Activated naive CD8-positive, alpha-beta T cell treated with anti-CD3 and anti-CD28 coated beads, Interleukin-2, amount 50 U/mL, for 24 hours (primary cell): ENCODE results near the gene GPSM1.

Source experiments
- ATAC-seq: fragments of 150-1000 bp; cut with Tn5 transposase; one replicate; pipeline ENCODE4 v1.10.0; 2021
- DNase-seq: peaks from one replicate; pipeline ENCODE4 v3.0.0; 2021
- H3K27ac Mint-ChIP-seq: one replicate; pipeline ENCODE4 v1.8.0; 2021; ENCODE audit warnings: mild to moderate bottlenecking, mixed read lengths
- H3K27me3 Mint-ChIP-seq: one replicate; pipeline ENCODE4 v1.8.0; 2021; ENCODE audit warnings: mixed read lengths
- H3K36me3 Mint-ChIP-seq: one replicate; pipeline ENCODE4 v1.8.0; 2021; ENCODE audit warnings: low read depth, mixed read lengths
- H3K4me1 Mint-ChIP-seq: one replicate; pipeline ENCODE4 v1.8.0; 2021; ENCODE audit warnings: mixed read lengths
- H3K4me3 Mint-ChIP-seq: one replicate; pipeline ENCODE4 v1.8.0; 2021; ENCODE audit warnings: mild to moderate bottlenecking, moderate library complexity, mixed read lengths
- H3K9me3 Mint-ChIP-seq: one replicate; pipeline ENCODE4 v1.8.0; 2021; ENCODE audit warnings: mixed read lengths

GPSM1 gene

DNA sequence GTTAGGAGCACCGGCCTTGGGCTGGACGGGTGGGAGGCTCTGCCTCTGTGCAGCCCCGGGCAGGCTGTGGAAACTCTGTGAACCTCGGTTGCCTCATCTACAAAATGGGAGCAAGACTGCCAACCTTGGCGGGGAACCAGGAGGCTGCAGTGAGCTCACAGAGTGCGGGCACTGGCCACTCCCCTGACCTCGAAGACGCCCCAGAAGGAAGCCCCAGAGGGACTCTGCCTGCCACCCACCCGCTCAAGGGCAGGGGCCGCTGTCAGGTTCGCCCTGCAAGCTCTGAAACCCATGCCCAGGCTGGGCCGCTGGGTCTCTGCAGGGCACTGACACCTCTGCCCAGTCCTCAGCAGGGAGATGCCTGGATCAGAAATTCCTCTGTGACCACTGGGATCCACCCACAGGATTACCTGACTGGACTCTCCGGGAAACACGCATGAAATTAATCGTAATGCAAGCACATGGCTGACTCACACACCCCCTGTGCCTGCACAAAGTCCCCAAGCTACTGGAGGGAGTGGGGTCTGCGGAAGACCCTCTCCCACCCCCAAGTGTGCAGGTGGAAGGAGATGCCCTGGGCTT lies 30.8 kb upstream of the GPSM1 start:
- DNase-seq, result no peak
- Mint-ChIP-seq H3K4me1 (no peaks in the 10 kb centered on the region), H3K27me3 (no peaks in the 10 kb centered on the region), H3K9me3 (no peaks in the 10 kb centered on the region), H3K27ac (no peak overlapping the region), H3K36me3 (no peaks in the 10 kb centered on the region), H3K4me3 (no peak overlapping the region)
- no peak for ATAC-seq

DNA sequence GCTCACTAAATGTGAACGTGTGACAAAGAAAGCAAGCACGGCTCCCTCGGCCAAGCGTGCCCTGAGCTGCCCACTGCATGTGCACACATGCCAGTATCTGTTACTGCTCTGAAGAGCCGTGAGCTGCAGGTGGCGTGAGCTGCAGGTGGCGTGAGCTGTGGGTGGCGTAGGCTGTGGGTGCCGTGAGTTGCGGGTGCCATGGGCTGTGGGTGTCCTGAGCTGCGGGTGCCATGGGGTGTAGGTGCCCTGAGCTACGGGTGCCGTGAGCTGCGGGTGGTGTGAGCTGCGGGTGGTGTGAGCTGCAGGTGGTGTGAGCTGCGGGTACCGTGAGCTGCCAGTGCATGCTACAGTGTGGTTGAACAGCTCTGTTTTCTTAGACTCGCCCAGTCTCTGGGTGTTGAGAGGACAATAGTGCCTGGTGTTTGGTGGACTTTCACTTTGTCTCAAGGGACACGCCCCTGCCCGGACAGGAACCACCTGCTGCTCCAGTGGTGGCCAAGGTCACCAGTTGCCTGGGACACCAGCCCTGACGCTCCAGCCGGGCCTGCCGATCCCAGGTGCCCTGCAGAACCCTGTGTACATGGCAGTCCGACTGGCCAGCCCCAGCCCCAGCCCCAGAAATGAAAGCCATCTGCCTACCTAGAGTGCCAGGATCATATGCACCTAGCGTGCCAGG lies 30.2 kb upstream of the GPSM1 start:
- no peaks in the 10 kb centered on the region for H3K4me1 Mint-ChIP-seq
- ATAC-seq, result no peak
- H3K9me3 Mint-ChIP-seq, result no peaks in the 10 kb centered on the region
- DNase-seq, result no peak
- no peaks in the 10 kb centered on the region for H3K36me3 Mint-ChIP-seq
- H3K27me3 Mint-ChIP-seq, result no peaks in the 10 kb centered on the region
- no peak overlapping the region for H3K27ac Mint-ChIP-seq
- H3K4me3 Mint-ChIP-seq, result no peak overlapping the region

DNA sequence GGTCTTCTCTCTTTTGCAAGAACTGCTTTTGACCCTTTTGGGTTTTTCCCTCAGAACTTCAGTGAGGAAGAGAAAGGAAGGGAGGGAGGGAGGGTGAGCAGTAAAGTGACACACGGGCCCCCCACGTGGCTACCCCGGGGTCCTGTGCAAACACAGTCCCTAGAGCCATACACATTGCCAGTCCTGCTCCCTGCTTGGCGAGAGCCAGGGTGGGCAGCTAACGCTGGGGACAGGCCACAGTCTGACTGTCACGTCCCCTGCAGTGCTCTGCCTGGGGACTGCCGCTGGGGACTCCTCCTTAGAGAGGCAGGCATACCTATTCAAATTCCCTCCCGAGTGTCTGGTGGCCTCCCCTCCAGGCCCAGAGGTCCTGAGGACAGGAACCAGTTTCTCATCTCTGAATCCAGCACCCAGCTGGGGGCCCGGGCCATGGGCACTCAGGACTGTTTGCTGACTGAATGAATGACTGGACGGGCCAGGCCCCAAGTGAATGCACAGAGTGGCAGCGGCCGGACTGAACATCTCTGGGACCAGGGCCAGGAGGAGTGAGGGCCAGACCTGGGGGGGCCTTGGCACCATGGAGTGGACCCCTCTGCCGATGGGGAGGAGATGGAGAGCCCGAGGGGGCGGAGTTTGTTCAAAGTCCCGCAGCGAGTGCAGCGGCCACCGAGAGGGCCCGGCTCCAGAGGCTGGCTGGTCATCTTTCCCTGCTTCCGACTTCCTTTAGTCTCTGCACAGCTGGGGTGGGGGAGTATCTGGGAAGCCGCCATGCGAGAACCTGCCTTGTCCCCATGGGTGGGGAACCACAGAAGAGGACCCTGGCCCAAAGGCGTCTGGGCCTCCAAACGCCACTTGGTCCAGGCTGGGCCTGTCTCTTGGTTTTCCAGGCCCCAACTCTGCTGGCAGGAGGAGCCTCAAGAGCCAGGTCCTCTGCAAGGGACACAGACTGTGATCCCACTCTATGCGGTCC lies 29.3 kb upstream of the GPSM1 start:
- H3K27ac Mint-ChIP-seq, result no peak overlapping the region
- DNase-seq, result no peak
- no peak for ATAC-seq
- H3K36me3 Mint-ChIP-seq, result no peaks in the 10 kb centered on the region
- no peak overlapping the region for H3K4me3 Mint-ChIP-seq
- H3K4me1 Mint-ChIP-seq, result no peaks in the 10 kb centered on the region
- no peaks in the 10 kb centered on the region for H3K9me3 Mint-ChIP-seq
- no peaks in the 10 kb centered on the region for H3K27me3 Mint-ChIP-seq

DNA sequence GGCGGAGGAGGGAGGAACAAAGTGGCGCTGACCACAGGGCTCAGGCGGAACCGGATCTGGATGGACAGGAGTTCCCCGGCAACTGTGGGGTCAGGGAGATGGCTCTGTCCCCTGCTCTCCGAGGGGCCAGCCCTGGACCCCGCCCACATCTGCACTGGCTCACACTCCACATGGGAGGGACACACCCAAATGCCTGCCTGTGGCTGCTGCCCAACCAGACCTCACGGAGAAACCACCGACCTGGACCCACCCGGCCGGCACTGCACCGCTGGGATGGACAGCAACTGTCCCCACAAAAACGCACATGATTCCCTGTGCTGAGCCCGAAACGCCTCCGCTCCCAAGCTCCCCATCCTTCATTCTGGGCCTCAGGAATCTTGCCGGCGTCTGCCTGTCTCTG lies 28.2 kb upstream of the GPSM1 start:
- no peaks in the 10 kb centered on the region for H3K36me3 Mint-ChIP-seq
- H3K27ac Mint-ChIP-seq, result no peak overlapping the region
- no peaks in the 10 kb centered on the region for H3K4me1 Mint-ChIP-seq
- DNase-seq (no peak), ATAC-seq (no peak)
- no peaks in the 10 kb centered on the region for H3K9me3 Mint-ChIP-seq
- no peak overlapping the region for H3K4me3 Mint-ChIP-seq
- H3K27me3 Mint-ChIP-seq, result no peaks in the 10 kb centered on the region

DNA sequence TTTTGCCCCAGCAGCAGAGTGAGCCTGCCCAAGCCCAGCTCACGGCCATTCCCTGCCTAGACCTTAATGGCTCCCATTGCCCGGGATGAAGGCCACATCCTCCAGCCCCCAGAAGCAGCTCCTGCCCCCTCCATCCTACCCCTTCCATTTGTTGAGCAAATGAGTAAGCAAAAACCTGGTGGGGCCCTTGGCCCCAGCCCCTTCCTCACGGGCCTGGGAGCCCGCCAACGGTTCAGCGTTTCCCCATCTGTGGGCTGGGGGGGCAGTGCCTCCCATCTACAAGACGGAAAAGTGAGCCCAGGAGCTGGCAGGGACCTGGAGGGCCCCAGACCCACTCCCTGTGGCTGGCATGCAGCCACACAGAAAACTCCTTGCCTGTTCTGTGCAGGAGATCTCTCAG lies 27.8 kb upstream of the GPSM1 start:
- no peak overlapping the region for H3K27ac Mint-ChIP-seq
- no peaks in the 10 kb centered on the region for H3K27me3 Mint-ChIP-seq
- H3K4me3 Mint-ChIP-seq, result no peak overlapping the region
- H3K36me3 Mint-ChIP-seq, result no peaks in the 10 kb centered on the region
- H3K4me1 Mint-ChIP-seq, result no peaks in the 10 kb centered on the region
- no peak for DNase-seq
- no peaks in the 10 kb centered on the region for H3K9me3 Mint-ChIP-seq
- ATAC-seq, result no peak

DNA sequence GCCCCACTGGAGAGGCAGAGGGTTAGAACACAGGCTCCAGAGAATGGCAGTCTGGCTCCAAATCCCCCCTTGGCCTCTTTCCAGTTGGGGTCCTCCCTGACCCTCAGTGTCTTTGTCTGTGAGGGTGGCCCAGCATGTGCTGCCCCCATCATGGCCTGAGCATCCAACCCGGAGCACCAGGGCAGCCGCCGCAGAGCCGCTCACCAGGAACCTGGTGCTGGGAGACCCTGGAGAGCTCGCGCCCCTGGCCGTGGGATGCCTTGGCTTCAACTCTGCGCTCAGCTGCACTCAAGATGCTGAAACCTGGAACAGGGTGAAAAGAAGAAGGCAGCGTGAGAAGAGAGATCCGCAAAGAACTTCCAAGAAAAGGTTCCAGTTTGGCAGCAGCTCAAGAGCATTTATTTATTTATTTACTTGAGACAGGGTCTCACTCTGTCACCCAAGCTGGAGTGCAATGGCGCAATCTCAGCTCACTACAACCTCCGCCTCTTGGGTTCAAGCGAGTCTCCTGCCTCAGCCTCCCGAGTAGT lies 27.3 kb upstream of the GPSM1 start:
- Mint-ChIP-seq H3K4me1 (no peaks in the 10 kb centered on the region), H3K27ac (no peak overlapping the region), H3K36me3 (no peaks in the 10 kb centered on the region), H3K27me3 (no peaks in the 10 kb centered on the region), H3K9me3 (no peaks in the 10 kb centered on the region), H3K4me3 (no peak overlapping the region)
- ATAC-seq, result no peak
- no peak for DNase-seq

DNA sequence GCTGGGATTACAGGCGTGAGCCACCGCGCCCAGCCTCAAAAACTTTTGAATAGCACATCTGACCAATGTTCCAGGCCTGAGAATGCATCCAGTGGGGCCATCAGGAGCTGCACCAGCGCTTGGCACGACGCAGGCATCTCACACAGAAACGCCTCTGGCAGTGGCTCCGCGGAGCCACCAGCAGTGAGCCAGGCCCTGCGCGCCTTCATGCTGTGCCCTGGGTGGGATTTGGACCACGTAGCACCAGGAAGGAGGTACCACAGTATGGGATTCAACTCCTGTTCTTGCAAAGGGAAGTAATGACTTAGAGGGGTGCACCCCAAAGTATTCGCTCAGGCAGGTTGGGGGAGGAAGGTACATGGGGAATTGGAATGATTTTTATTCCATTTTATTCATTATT lies 26.5 kb upstream of the GPSM1 start:
- Mint-ChIP-seq H3K4me3 (no peak overlapping the region), H3K4me1 (no peaks in the 10 kb centered on the region), H3K9me3 (no peaks in the 10 kb centered on the region), H3K27ac (no peak overlapping the region), H3K36me3 (no peaks in the 10 kb centered on the region), H3K27me3 (no peaks in the 10 kb centered on the region)
- ATAC-seq (no peak), DNase-seq (no peak)

DNA sequence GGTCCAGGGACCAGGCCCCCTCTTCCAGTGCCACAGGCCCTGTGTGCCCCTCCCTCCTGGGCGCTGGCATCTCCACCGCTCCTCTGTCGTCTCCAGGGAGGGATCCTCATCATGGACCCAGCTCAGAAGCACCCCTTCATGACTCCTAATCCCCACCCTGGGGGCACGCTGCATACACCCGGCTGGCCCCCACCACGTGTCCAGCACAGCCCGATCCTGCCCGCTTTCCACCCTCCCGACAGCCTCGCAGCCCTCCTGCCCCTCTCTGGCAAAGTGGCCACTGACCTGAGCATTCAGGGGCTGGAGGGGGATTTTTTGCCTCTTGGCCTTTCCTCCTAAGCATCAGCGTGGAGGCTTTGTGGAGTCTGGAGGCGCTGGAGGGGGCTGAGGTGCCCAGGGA lies 24.8 kb upstream of the GPSM1 start:
- no peak overlapping the region for H3K27ac Mint-ChIP-seq

DNA sequence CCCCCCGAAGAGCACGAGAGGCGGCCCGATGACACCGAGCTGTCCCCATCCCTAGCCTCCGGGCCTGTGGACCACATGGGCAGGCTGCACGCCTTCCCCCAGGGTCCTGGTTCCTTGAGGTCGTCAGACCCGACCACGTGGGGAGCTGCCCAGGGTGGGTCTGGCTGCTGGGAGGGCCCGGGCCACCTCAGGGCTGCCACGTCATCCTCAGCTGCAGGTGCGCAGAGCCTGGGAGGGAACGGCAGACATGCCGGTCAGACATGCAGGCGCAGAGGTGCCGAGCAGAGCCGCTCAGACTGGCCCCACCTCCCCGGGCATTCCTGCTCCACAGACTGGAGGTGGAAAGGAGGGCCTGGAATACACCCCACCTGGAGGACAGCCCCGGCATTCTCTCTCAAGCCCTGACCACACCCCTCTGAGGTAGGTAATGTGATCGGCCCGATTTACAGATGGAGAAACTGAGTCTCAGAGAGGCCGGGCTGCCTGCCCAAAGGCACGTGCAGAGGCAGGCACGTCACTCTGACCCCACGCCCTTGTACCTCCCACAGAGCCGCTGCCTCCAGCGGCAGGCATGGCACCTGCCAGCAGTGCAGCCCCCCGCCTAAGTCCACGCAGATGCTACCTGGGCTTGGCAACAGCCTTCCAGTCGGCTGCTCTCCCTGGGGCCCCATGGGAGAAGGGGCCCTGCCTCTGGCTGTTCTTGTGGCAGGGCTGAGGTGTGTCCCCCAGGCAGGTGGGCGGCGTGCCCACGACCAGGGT lies 24.1 kb upstream of the GPSM1 start:
- Mint-ChIP-seq H3K36me3 (no peaks in the 10 kb centered on the region), H3K27me3 (no peaks in the 10 kb centered on the region), H3K4me3 (no peak overlapping the region), H3K4me1 (peaks cover 4% of the 10 kb centered on the region), H3K27ac (no peak overlapping the region), H3K9me3 (no peaks in the 10 kb centered on the region)
- DNase-seq (no peak), ATAC-seq (no peak)

More for the DNA sequence above, 24.8 kb upstream of the GPSM1 start:
- Mint-ChIP-seq H3K27me3 (no peaks in the 10 kb centered on the region), H3K36me3 (no peaks in the 10 kb centered on the region), H3K4me3 (no peak overlapping the region), H3K9me3 (no peaks in the 10 kb centered on the region), H3K4me1 (peaks cover 4% of the 10 kb centered on the region)
- ATAC-seq (no peak), DNase-seq (no peak)

DNA sequence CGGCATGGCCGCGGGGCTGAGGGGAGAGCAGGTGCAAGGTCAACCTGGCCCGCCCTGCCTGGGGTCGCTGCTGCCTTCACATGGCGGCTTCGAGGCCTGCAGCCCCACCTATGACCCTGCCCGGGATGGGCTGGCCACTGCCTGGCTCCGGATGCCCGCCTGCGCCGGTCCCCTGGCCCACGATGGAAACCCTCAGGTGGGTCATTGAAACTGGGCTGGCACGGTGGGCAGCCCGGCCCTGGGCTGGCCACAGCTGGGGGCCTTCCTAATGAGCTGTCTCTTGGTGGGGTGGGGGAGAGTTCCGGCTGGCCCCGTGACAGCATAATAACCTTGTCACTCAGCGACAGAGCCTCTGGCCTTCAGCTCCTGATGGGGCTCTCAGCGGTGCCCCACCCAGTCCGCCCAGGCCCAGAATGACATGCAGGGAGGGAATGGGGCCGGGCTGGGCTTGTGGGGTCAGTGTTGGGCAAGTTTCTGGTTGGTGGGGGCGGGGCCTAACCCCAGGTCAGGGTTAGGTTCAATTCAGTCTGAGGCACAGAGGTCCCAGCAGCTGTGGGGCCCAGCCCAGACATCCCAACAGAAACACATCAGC lies 23.4 kb upstream of the GPSM1 start, which contains the start of gene CCDC187:
Gene CCDC187 (minus strand): TSS at position 270 of the 592 bp plus-strand sequence. CDS start 264 bp downstream, at position 6.
- Mint-ChIP-seq H3K9me3 (no peaks in the 10 kb centered on the region), H3K27me3 (no peaks in the 10 kb centered on the region), H3K36me3 (no peaks in the 10 kb centered on the region), H3K27ac (no peak within 1 kb of the TSS), H3K4me1 (peaks cover 4% of the 10 kb centered on the region), H3K4me3 (no peak within 1 kb of the TSS)
- DNase-seq (no peak), ATAC-seq (no peak)

DNA sequence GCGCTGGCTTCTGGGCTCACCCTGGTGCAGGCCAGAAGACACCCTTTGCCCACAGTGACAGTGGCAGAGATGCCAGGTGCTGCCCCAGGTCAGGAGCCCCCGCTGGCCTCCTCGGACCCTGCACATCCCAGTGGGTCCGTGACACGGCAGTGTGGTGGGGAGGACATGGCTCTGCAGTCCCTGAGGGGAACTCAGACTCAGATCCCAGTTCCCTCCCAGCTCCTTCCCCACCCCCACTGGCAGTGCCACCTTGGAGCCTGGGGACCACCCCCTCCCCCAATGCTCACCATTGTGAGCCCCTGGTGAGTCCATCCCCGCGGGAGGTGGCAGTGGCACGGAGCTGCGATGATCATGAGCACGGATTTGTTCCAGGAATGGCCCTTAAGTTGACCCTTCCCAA lies 22.9 kb upstream of the GPSM1 start:
- ATAC-seq, result no peak
- H3K4me1 Mint-ChIP-seq, result peaks cover 4% of the 10 kb centered on the region
- no peaks in the 10 kb centered on the region for H3K27me3 Mint-ChIP-seq

DNA sequence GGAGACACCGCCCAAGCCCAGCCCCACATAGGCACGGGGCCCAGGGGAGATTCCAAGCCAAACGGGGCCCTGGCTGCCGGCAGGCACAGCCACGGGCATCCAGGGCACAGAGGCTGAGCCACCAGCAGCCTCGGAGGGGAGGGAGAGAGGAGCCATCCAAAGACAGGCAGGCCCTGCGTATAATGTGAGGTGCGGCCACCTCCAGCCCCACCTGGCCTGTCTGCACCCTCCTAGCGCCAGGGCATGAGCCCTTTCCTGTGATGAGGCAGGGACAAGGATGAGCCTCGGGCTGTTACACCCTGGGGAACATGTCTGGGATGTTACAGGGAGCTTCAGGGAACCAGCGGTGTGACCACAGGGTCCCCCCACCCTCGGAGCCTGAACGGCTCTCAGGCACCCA lies 22.4 kb upstream of the GPSM1 start:
- H3K4me3 Mint-ChIP-seq, result no peak overlapping the region
- H3K4me1 Mint-ChIP-seq, result peaks cover 4% of the 10 kb centered on the region
- no peak overlapping the region for H3K27ac Mint-ChIP-seq
- H3K9me3 Mint-ChIP-seq, result no peaks in the 10 kb centered on the region
- ATAC-seq, result no peak
- no peak for DNase-seq
- H3K36me3 Mint-ChIP-seq, result no peaks in the 10 kb centered on the region
- H3K27me3 Mint-ChIP-seq, result no peaks in the 10 kb centered on the region

More for the DNA sequence above, 22.9 kb upstream of the GPSM1 start:
- H3K4me3 Mint-ChIP-seq, result no peak overlapping the region
- no peaks in the 10 kb centered on the region for H3K9me3 Mint-ChIP-seq
- DNase-seq, result no peak
- H3K27ac Mint-ChIP-seq, result no peak overlapping the region
- no peaks in the 10 kb centered on the region for H3K36me3 Mint-ChIP-seq

DNA sequence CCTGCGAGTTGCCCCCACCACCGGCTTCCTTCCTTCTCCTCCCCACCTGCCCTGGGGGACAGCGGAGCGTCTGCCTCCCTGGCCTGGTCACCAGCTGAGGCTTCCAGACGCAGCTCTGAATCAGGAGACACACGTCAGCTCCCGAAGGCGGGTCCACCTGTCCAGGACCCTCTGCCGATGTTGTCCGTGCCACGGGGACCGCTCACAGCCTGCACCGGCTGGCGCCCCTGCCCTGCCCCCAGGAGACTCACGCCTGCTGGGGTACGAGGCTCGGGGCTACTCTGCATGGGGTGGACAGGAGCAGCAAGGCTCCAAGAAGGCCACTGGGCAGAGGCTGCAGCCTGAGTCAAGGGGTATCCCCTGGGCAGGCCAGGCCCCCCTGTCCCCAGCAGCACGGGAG lies 21.5 kb upstream of the GPSM1 start:
- Mint-ChIP-seq H3K4me3 (no peak overlapping the region), H3K4me1 (peaks cover 4% of the 10 kb centered on the region), H3K36me3 (no peaks in the 10 kb centered on the region), H3K27ac (no peak overlapping the region), H3K9me3 (no peaks in the 10 kb centered on the region), H3K27me3 (no peaks in the 10 kb centered on the region)
- DNase-seq, result no peak
- ATAC-seq, result no peak
